ENCODE data around the gene FOXL3.
A peak's percentile ranks its signal among the peaks of the same experiment; 100 is the strongest.

Gene FOXL3

GRCh38 chr7:304574-305409 lies 14.8 kb downstream of the FOXL3 start:
- no peak for DNase-seq

- DNase-seq: no peak
These were observed 15.6 kb downstream of the FOXL3 start for GRCh38 chr7:305410-306151.

DNA sequence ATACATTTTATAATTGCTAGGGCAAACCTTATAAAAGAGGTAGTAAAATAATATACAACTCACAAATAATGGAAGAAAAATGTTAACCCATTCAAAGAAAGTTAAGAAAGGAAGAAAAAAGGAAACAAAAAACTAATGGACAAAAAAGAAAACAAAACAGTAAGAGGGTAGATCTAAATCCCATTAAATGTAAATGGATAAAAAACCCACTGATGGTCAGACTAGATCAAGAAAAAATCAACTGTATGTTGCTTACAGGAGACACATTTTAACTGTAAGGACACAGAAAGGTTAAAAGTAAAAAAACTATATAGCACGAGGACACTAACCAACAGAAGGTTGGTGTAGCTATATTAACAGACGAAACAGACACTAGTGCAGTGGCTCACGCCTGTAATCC lies 18.0 kb downstream of the FOXL3 start:
- DNase-seq: no peak

DNA sequence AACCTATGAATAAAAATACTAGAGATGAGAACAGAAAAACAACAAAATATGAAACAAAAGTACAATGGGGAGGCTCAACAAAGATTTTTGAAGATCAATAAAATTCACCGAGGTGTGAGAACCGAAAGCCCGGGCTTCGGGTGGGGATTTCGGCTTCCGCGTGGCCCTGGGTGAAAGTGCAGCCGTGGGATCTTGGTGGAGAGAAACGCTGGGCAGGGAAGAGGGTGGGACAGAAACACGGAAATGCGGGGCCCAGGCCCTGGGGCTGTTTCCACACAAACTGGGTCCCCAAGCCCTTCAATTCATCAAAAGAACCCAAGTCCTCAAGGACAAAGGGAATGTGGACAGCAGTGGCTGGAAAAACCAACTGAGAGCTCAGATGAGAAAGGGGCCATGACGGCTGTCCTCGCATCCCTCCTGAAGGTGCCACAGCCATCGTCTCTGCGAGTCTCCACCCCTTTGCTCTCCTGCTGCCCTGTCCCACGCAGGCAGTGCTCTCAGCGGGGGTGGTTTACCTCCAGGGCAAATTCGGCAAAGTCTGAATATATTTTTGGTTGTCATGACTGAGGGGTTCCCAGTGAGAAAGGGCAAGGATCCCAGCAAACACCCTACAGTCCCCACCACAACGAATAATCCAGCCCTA lies 19.7 kb downstream of the FOXL3 start:
- no peak for DNase-seq

DNA sequence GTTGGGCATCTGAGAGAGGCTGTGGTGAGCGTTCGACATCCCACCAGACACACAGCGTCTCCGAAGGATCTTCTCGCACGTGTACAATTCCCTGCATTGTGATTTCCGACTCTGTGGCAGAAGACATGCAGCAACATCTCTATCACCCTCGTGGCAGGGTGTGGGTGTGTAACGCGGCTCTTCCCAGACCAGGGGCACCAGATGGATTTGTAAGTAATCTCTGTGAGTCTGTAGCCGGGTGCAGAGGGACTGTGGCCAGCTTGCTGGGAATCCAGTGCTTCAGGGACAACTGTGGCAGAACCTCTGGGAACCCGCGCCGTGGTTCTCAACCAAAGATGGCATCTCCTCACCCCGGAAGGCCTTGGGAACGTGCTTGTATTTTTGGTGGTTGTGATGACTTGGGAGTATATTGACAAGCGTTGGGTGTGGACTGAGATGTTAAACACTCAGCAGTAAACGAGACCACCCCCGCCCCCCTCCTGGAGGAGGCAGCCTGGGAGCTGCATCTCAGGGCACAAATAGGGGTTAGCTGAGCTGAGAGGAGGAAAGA lies 21.2 kb downstream of the FOXL3 start:
- no peak for DNase-seq

GRCh38 chr7:311796-312195 lies 21.8 kb downstream of the FOXL3 start:
- DNase-seq: no peak

GRCh38 chr7:312424-312823 lies 22.5 kb downstream of the FOXL3 start:
- DNase-seq: no peak

- no peak for DNase-seq
These were observed 24.9 kb downstream of the FOXL3 start for GRCh38 chr7:314853-315252.

- no peak for DNase-seq
These were observed 25.7 kb downstream of the FOXL3 start for GRCh38 chr7:315516-316265.

- no peak for DNase-seq
These were observed 27.9 kb downstream of the FOXL3 start for GRCh38 chr7:317643-318405.

DNA sequence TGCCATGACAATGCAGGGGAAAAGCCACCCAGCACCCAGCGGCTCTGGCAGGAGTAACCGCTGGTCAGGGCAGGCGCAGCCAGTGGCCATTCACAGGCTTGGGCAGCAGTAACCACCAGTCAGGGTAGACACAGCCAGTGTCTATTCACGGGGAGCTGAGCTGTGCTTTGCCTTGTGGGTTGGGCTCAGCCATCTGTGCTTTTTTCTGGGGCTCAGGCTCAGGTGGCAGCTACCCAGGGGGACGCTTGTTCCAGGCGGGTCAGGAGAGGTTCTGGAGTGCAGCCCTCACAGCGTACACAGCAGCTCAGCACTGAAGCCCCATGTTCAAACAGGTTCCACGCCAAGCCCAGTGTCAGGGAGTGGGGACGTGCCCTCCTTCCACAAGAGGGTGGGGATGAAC lies 28.5 kb downstream of the FOXL3 start:
- no peak for DNase-seq

- no peak for DNase-seq
These were observed 29.1 kb downstream of the FOXL3 start for GRCh38 chr7:318878-319661.

- no peak for DNase-seq
These were observed 30.3 kb downstream of the FOXL3 start for GRCh38 chr7:320297-320696.

DNA sequence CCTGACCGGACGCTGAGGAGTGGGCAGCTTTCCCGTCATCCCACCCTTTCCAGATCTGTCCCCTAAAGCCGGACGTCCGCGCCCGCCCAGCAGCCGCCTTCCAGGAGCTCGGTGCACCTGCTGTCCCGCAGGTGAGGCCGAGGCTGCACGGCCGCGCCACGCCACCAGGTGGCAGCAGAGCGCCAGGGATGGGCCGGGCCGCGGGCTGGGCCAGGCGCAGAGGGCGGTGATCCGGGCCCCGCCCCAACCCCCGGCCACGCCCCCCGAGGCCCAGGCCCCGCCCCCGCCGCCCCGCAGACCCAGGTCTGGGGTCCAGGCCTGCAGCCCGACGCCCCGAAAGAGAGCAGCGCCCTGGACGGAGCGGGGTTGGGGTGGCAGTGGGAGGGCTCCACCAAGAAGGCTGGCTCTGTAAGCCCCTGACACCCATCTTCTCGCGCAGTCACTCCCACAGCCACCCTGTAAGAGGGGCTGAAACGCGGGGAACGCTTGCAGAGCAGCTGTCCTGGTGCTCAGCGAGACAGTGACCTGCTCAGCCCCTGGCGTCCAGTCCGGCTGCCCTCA lies 32.2 kb downstream of the FOXL3 start:
- DNase-seq: peak; percentile 78 to 88

DNA sequence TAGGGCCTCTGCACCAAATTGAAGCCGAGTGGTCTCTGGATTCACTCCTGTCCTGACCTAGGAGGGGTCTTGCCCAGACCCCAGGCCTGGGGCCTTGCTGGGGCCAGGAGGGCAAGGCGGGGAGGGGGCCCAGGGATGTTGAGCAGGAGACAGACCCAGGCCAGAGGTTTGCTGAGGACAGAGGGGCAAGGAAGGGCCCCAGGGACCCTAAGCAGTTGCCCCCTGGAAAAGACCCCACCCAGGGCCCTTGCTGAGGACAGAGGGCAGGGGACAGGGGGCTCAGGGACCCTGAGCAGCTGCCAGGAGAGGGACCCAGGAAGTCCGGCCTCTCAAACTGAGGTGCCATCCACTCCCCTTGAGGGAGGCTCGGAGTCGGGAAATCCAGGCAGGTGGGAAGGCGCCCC lies 32.7 kb downstream of the FOXL3 start:
- no peak for DNase-seq

GRCh38 chr7:323410-323809 lies 33.4 kb downstream of the FOXL3 start:
- DNase-seq: no peak

DNA sequence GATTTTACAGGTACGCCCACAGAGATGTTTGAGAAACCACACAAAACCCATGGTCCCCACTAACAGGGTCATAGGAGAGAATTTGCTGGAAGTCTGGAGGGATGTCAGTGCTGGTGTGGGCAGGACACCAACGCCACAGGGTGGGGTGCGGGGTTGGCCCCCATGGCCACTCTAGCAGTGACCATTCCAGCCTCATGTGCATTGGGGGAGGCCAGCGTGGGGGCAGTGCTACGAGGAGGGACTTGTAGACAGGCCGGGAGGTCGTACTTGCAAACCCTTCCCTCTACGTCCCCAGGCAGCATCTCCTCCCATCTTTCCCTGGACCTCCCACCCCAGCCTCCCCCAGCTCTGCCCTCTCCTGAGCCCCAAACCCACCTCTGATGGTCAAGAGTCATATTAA lies 34.0 kb downstream of the FOXL3 start:
- DNase-seq: no peak

DNA sequence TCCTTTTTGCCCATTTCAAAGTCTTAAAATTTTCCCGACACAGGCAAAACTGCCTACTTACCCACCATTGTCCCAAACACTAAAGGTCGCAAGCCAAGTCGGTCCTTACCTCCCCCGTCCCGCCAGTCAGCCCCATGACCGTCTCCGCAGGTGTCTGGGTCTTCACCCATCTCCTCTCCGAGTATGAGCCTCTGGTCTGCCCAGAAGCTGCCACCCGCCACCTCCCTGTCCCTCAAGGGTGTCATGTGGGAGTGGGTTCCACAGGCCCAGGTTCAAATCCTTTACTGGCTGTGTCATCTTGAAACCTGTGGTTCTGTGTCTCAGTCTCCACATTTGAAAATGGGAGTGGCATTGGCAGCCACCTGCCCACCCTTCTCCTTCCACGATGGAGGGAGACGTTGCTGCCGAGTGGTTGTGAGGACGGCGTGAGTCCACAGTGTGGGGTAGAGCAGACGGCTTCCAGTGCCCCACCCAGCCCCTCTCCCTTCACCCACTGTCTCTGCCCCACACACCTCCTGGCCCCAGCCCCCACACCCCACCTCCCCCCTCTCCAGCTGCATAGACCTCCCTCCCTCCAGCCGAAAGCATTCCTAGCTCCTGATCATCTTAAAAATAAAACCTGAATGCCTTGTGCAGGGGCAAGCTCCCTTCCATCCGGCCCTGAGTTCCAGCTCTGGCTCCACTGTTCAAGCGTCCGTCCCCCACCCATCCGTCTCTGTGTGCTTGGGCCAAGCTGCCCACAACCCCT lies 35.3 kb downstream of the FOXL3 start:
- no peak for DNase-seq

DNA sequence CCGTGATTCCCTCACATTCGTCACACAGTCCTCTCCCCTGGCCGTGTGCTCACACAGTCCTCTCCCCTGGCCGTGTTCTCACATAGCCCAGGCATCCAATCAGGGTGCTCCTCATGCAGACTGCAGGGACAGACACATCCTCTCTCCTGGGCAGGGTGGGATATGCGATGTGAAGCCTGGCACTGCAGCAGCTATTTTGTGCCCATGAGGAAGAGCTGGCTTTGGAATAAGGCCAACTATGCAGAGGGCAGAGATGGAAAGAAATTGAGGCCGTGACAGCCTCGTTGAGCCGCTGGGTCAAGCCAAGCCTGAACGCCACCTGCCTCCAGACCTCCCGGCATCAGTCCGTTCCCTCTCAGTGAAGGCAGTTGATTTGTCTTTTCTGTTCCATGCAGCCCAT lies 35.8 kb downstream of the FOXL3 start:
- DNase-seq: no peak

- DNase-seq: no peak
These were observed 36.3 kb downstream of the FOXL3 start for GRCh38 chr7:326273-326672.
